SK-N-SH (cell line): ENCODE measurements around the gene DPEP3.

Experiments used
- EP300 ChIP-seq, 2 experiments: IDR thresholded peaks; 2 replicates each; pipeline versions ENCODE4 v1.4.0 to v1.6.1; 2012; ENCODE audit warnings: borderline replicate concordance in 1 of 2, low read depth in 1 of 2, low read length in 1 of 2
- YY1 ChIP-seq: IDR thresholded peaks from 2 replicates; pipeline ENCODE4 v1.4.0; 2012; ENCODE audit warnings: low read depth, mild to moderate bottlenecking

DNA sequence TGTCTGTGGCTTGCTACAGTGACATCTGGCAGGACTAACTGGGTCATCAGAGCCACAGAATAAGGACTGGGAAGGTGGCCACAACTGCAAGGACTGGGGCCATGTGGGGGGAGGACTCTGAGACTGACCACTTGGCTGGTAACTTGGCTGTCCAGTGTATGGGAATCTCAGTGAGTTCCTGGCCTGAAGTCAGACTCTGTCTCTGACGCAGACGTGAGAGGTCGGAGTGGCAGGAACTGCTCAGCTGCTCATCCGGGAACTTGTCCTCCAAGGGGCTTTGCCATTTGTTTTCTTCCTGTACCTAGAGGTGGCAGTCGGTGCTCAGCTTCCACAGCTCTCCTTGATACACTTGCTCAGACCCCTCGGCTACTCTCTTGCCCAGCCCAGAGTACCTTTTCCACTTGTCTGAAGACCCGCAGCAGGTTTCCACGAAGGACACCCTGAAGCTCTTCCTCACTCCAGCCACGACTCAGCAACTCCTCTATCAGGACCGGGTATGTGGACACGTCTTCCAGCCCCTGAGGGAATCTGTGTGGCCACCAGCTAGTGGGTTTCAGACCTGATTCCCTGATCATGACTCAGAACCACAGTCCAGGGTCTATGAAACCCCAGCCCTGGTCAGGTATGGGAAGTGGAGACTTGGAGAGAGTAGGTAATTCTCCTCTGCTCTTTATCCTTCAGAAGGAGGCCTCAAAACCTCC is 7.3 kb upstream of the DPEP3 start:
- TF ChIP-seq EP300 (IDR thresholded peaks at IDR 0.05; ENCODE audit: borderline replicate concordance in 1 of 2, low read depth in 1 of 2, low read length in 1 of 2) (no peak), YY1 (no peak)
